ENCODE measurements around the gene PLA2G4F. TPM values are rescaled to one million over a fixed set of nuclear protein-coding genes. Genes with fewer than 3 reads are reported as not detected.

PLA2G4F gene
- total RNA-seq, 1 donor from 2014 or later = not detected

DNA sequence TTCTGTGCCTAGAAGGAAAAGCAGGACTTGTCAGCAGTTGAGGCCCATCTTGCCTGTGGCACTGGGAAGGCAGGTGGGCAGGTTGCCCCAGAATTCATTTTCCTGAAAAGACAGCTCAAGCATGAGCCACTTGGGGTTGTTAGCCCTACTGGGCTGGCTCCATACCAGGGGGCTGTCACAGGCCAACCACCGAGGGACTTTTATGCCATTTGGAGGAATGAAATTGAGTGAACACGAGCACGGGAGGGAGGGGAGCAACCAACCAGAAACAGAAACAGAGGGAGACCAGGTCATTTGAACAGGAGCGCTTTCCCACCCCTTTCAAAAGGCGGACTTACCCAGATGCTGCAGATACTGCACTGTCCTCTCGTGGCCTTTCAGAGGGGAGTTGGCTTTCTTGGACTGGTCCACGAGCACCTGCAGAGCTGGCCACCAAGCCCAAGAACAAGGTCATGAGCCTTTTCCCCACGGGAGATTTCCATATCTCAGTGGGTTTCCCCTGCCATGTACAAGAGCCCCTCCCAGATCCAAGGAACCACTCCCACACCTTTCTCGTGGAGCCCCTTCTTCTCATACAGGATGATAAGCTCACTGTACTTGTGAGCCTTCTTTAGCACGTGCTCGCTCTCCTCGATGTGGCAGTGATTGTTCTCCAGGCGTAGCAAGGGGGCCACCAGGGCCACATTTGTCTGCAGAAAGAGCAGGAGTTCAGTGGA lies 9.9 kb upstream of the PLA2G4F start:
- Mint-ChIP-seq H3K27me3 (ENCODE audit: low read depth) (no peaks in the 10 kb centered on the region), H3K4me1 (ENCODE audit: low read depth) (no peaks in the 10 kb centered on the region), H3K9me3 (ENCODE audit: low read depth) (no peaks in the 10 kb centered on the region), H3K36me3 (ENCODE audit: low read depth) (peaks cover 59% of the 10 kb centered on the region), H3K4me3 (ENCODE audit: unreplicated experiment) (no peak overlapping the region), H3K27ac (ENCODE audit: unreplicated experiment) (no peak overlapping the region)
- DNase-seq (ENCODE audit: low spot score) = no peak
- TF ChIP-seq, protein P1, sequence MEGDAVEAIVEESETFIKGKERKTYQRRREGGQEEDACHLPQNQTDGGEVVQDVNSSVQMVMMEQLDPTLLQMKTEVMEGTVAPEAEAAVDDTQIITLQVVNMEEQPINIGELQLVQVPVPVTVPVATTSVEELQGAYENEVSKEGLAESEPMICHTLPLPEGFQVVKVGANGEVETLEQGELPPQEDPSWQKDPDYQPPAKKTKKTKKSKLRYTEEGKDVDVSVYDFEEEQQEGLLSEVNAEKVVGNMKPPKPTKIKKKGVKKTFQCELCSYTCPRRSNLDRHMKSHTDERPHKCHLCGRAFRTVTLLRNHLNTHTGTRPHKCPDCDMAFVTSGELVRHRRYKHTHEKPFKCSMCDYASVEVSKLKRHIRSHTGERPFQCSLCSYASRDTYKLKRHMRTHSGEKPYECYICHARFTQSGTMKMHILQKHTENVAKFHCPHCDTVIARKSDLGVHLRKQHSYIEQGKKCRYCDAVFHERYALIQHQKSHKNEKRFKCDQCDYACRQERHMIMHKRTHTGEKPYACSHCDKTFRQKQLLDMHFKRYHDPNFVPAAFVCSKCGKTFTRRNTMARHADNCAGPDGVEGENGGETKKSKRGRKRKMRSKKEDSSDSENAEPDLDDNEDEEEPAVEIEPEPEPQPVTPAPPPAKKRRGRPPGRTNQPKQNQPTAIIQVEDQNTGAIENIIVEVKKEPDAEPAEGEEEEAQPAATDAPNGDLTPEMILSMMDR (IDR thresholded peaks at IDR 0.05) = no peak

DNA sequence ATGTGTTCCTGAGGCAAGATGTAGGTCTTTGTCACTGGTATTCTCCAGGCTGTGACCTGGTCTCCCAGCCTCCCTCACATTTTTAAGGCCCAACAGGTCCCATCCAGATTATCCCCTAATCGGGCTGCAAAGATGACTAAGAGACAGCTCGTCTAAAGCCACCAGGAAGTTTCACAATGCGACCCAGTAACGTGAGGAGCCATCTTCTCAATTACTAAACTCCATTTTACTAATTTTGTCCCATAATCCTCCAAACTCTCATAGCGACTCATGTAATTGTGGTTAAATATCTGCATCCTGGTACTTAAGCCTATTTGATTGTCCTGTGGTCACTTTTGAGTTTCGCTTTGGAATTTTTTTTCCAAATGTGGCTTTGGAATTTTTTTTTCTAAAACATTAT lies 8.7 kb upstream of the PLA2G4F start:
- Mint-ChIP-seq H3K4me1 (ENCODE audit: low read depth) (no peaks in the 10 kb centered on the region), H3K27me3 (ENCODE audit: low read depth) (no peaks in the 10 kb centered on the region), H3K9me3 (ENCODE audit: low read depth) (no peaks in the 10 kb centered on the region), H3K4me3 (ENCODE audit: unreplicated experiment) (no peak overlapping the region), H3K27ac (ENCODE audit: unreplicated experiment) (no peak overlapping the region), H3K36me3 (ENCODE audit: low read depth) (peaks cover 62% of the 10 kb centered on the region)
- TF ChIP-seq, protein P1 (IDR thresholded peaks at IDR 0.05) = no peak
- no peak for DNase-seq (ENCODE audit: low spot score)

DNA sequence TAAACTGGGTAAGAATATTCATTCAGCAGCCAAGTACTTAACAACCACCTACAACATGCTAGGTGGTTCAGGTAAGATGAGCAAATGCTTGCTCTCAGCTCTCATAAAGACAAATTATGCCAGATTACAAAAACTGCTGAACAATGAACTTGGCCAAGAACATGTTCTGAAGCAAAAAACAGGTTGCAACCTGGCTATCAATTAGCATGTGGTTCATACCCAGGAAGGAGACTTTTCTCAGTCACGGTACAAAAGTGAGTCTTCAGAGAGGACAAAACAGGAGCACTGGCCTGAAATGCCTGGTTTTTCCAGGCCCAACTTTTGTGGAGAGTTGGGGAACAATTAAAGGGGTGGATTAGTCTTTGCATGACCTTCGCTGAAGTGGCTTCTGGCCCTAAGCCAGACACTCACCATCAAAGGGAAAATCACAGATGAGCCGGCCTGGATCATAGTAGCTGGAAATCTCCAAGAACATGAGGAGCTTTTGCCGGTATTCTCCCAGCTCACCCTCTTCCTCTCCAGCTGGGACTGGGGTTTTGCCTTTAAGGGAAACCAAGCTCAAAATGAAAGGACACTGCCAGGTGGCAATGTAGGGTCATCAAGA lies 7.6 kb upstream of the PLA2G4F start:
- TF ChIP-seq, protein P1 (IDR thresholded peaks at IDR 0.05) = no peak
- Mint-ChIP-seq H3K27me3 (ENCODE audit: low read depth) (no peaks in the 10 kb centered on the region), H3K4me3 (ENCODE audit: unreplicated experiment) (no peak overlapping the region), H3K9me3 (ENCODE audit: low read depth) (no peaks in the 10 kb centered on the region), H3K27ac (ENCODE audit: unreplicated experiment) (no peak overlapping the region), H3K36me3 (ENCODE audit: low read depth) (peaks cover 71% of the 10 kb centered on the region), H3K4me1 (ENCODE audit: low read depth) (no peaks in the 10 kb centered on the region)
- no peak for DNase-seq (ENCODE audit: low spot score)

DNA sequence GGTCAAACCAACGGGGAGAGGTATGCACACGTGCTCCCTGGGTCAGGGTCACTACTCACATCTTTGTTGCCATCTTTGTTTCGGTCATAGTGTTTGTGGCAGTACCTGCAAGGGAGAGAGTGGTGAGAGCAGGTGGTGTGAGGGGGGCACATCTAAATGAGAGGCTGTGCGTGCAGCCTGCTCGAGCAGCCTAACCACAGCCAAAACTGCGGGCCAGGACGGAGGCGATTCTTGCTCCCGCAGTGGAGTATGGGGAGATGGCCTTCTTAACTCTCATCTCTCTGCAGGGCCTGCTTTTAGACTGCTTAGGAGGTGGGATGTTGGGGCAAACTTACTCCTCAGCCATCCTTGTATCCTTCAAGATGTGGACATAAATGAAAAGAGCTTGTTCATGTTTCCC lies 6.9 kb upstream of the PLA2G4F start:
- TF ChIP-seq, protein P1 (IDR thresholded peaks at IDR 0.05) = no peak

DNA sequence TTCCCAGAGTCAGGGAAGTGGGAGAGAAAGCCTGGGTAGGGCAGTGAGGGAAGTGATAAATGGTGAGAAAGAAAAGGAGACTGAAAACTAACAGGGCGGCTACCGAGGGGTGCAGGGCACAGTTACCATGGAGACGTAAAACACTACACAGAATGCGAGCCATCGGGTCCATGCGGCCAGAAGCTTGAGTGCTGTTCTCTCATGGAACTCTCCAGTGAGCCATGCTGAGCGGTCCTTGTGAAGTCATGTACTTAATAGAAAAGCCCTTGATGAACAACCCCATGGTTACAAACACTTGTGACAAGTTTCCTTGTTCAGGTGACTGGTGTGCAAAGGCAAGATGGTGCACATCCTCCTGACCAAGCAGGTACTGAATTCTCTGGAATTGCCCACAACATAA lies 3.7 kb upstream of the PLA2G4F start:
- TF ChIP-seq, protein P1 (IDR thresholded peaks at IDR 0.05) = no peak
- DNase-seq (ENCODE audit: low spot score) = no peak
- H3K9me3 Mint-ChIP-seq (ENCODE audit: low read depth) = no peaks in the 10 kb centered on the region
- H3K4me1 Mint-ChIP-seq (ENCODE audit: low read depth) = peaks cover 4% of the 10 kb centered on the region
- H3K36me3 Mint-ChIP-seq (ENCODE audit: low read depth) = peaks cover 50% of the 10 kb centered on the region
- H3K27ac Mint-ChIP-seq (ENCODE audit: unreplicated experiment) = peak overlapping the region; percentile 42
- no peaks in the 10 kb centered on the region for H3K27me3 Mint-ChIP-seq (ENCODE audit: low read depth)
- no peak overlapping the region for H3K4me3 Mint-ChIP-seq (ENCODE audit: unreplicated experiment)

More for the DNA sequence above, 6.9 kb upstream of the PLA2G4F start:
- Mint-ChIP-seq H3K27ac (ENCODE audit: unreplicated experiment) (no peak overlapping the region), H3K27me3 (ENCODE audit: low read depth) (no peaks in the 10 kb centered on the region), H3K4me1 (ENCODE audit: low read depth) (peaks cover 4% of the 10 kb centered on the region), H3K36me3 (ENCODE audit: low read depth) (peaks cover 74% of the 10 kb centered on the region), H3K4me3 (ENCODE audit: unreplicated experiment) (no peak overlapping the region), H3K9me3 (ENCODE audit: low read depth) (no peaks in the 10 kb centered on the region)
- DNase-seq (ENCODE audit: low spot score) = no peak
